Iris pigment epithelial cell (primary cell): Measurements from ENCODE around the gene PPP1R1C.
A peak's percentile ranks its signal among the peaks of the same experiment; 100 is the strongest.
"Not testable (repeated sequence)": the region's sequence is repeated elsewhere in the genome, so short reads cannot be mapped to it uniquely, and the experiment has no call there.

Experiments
- DNase-seq: peaks from one replicate; pipeline ENCODE4 v3.0.0-alpha.2; 2011; ENCODE audit warnings: low read depth

Gene PPP1R1C

DNA sequence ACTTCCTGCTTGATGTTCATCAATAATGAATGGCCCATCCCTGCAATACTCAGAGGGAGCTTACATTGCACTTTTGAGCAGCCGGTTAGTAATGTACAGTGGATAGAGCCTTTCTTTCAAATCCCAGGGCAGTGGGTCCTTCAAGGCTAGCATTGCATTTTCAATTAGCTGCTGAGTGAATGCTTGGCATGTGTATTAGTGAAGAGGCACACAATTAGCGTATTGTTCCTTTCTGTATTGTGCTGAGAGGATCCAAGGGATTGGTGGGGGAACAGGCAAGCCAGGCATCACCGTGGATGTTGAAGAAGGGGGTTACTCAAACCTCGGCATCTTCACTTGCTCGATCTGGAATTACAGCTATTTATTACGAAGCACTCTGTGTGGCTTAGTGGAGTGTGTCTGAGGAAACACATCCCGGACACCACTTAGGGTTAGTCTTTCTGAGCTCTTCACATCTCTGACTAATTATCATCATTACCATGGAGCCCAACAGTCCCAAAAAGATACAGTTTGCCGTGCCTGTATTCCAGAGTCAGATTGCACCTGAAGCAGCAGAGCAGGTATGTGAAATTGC is at the start of gene PPP1R1C:
TSS of gene PPP1R1C (plus strand) at position 222 of the 574 bp plus-strand sequence. CDS start at position 480, 258 bp downstream.
- DNase-seq: no peak

- peak; percentile 68 for DNase-seq
These were observed 48.2 kb upstream of the PPP1R1C start for GRCh38 chr2:181937473-181937872.

- DNase-seq: no peak
These were observed 42.1 kb upstream of the PPP1R1C start for GRCh38 chr2:181943411-181944124.

DNA sequence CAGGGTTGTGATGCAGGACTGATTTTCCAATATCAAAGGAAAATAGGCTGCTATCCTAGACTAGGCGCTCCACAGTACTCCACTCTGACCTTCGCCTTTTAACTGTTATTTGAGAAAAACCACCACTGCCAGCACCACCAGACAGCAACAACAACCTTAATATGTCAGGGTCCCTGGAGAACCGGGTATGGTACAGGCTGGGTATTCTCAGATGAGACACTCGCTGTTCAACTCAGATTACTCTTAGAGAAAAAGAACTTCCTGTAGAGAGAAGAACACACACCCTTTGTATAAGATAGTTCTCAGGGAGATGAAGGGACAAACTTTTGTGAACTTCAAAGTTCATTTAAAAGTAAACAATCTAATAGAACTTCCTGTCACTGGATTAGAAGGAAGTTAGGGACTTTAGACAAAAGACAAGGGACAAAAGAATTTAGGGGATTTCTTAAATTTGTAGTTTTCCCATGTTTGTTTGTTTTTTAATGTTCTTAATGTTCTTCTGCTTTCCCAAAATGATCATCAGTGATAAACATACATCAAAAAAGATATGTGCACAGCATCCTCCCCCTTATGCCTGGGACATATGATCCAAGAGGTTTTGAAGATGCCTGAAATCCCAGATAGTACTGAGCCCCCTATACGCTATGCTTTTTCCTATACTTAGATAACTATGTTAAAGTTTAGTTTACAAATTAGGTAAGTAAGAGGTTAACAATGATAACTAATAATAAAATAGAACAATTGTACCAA is 41.3 kb upstream of the PPP1R1C start:
- DNase-seq: no peak

DNA sequence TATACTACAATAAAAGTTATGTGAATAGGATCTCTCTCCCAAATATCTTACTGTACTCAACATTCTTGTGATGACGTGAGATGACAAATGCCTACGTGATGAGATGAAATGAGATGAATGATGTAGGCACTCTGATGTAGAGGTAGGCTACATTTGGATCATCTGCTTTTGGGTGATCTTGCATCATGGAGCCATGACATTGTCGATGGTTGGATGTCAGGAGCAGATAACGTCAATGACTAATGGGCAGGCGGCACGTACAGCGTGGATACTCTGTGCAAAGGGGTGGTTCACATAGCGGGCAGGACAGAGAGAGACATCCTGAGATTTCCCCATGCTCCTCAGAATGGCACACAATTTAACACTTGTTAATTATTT is 40.8 kb upstream of the PPP1R1C start:
- no peak for DNase-seq

DNA sequence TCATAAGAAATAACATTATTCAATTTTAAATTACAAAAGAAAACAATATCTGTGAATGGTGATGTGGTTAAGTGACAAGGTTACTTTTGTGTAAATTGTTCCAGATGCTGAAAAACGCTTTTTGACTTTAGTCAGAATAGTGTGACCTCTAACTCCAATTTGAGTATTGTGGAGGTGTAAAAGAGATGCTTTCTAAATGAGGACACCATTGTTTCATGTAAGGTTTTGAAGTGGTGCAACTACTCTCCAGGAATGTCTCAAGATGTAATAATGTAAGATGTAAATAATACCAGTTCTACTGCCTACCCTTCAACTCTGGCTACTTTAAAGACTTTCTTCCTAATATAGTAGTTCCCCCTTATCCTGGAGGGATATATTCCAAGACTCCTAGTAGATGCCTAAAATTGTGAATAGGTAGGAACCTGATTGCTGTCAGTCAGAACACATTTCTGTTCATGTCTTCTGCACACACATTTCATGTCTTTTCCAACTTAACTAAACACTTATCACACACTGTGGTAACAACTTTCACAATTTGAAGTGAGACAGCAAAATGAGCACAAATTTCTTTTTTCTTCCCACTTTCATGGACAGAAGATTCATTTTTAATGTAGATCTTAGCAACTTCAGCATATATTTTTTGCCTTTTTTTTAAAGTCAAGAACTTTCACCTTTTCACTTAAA is 39.1 kb upstream of the PPP1R1C start:
- no peak for DNase-seq

DNA sequence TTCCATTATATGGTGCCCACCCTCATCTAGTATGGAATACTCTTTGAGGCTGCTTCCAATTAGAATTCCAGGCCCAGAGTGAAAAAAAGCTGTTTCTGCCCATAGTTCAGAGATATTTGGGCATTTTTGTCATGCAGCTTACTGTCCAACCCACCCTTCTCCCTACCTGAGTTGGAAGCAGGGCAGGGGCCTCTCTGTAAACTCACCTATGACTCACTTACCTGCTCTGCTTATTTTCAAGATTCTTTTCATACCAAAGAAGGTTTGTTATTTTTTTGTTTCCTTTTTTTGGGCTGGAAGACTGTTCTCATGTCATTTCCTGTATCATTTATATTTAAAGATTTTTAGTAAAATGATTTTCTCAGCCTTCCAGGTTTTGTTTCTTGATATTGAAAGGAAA is 38.4 kb upstream of the PPP1R1C start:
- no peak for DNase-seq

DNA sequence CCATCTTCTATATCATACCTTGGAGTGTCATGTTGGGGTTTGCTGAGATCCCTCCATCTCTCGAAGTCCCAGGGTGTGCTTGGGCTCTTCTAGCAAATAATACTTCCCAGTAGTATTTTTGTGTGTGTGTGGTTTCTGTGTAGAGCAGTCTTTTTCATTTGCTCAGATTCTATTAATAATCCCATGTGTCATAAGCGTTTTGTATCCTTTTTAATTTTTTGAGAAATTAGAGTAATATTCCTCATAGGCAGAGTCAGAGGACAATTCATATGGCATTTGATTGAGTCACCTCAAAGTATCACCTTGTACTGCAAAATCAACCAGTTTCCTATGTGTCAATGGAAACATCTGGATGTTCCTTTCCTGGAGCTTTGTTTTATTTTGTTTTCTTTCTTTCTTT is 37.4 kb upstream of the PPP1R1C start:
- no peak for DNase-seq

GRCh38 chr2:181949047-181949446 is 36.6 kb upstream of the PPP1R1C start:
- DNase-seq: peak; percentile 36

- DNase-seq: no peak
These were observed 33.0 kb upstream of the PPP1R1C start for GRCh38 chr2:181952404-181953226.

DNA sequence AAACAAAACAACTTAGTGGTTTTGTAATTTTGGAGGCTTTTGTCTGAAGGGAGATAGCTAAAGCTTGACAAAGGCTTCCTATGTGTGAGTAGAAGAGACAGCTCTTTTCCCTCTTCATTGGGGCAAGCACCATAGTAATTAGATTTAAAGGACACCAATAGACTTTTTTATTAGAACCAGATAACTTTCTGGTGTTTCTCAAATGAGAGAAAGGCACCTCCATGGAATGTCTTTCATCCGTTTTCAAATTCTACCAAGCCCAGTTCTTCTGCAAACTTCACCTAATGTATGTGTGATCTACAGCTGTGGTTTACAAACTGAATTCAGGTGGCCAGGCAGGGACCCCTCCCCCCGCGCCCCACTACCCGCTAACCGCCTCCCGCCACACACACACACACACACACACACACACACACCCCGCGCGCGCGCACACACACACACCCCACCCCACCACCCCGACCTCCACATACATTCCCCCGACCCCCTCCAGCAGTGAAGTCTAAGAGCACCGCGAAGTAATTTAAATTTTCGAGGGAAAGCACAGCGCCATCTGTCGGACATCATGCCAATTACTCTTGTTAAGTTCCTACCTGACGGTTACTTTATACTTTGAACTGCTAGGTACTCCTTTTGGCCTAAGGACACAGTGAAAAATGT is 31.6 kb upstream of the PPP1R1C start:
- peak; percentile 71 for DNase-seq

DNA sequence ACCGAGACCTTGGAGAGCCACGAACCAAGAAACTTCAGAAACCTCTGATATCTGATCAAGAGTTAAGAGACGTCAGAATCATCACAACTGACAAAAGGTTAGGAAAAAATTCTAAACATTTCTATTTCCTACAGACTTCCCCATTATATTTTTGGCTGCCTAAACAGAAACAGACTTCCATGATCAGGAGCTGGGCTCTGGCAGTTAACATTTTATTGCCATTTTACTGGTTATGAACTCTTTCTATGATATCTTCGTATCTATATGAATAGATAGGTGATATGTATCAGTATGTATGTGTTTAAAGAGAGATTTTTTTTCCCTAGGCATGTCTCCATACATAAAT is 31.1 kb upstream of the PPP1R1C start:
- no peak for DNase-seq

DNA sequence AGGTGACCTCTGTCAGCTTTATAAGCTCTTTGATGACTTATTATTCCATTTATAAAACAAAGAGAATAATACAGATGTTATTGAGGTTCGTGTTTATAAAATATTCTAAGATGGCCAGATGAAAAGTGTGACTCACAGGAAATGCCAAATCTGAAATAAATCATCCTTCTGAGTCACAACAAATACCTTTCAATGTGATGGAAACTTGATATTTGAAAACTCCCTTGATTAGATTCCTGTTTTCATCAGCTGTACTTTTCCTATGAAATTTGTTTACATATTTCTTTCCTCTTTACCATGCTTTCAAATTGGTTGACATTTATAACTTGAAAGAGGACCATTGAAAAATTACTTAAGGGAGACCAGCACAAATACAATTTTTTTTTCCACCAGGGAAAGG is 30.6 kb upstream of the PPP1R1C start:
- DNase-seq: peak; percentile 86

GRCh38 chr2:181955866-181956265 is 29.8 kb upstream of the PPP1R1C start:
- not testable (repeated sequence) for DNase-seq

GRCh38 chr2:181957668-181958067 is 28.0 kb upstream of the PPP1R1C start:
- DNase-seq: no peak

GRCh38 chr2:181958726-181959125 is 26.9 kb upstream of the PPP1R1C start:
- no peak for DNase-seq

- peak; percentile 26 for DNase-seq
These were observed 26.1 kb upstream of the PPP1R1C start for GRCh38 chr2:181959508-181959907.

DNA sequence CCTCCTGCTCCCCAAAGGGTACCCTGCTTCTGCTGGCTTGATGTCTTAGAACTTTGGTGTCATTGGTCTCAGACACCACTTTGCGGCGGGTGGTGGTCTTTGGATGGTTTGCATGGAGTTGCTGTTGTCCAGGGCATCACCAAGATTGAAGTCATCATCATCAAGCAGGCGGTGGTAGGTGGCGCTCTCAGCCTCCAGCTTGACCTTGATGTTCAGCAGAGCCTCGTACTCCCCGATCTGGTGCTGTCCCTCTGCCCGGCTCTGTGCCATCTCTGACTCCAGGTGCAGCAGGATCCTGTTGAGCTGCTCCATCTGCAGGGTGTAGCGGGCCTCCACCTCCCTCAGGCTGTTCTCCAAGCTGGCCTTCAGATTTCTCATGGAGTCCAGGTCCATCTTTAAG is 24.5 kb upstream of the PPP1R1C start:
- not testable (repeated sequence) for DNase-seq

DNA sequence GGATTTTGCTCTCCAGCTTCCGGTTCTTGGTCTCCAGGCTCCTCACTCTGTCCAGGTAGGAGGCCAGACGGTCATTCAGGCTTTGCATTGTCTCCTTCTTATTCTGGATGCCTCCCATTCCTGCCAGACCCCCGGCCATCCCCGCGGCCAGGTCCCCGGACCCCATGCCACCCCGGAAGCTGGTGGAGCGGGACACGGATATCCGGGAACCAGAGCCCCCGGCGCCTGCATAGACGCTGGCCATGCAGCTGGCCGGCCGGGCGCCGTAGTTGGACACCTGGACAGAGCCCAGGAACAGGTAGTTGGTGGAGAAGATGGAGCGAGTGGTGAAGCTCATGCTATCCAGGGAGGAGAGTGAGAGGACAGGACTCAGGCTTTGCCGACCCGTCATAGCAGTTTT is 23.5 kb upstream of the PPP1R1C start:
- DNase-seq: no peak

DNA sequence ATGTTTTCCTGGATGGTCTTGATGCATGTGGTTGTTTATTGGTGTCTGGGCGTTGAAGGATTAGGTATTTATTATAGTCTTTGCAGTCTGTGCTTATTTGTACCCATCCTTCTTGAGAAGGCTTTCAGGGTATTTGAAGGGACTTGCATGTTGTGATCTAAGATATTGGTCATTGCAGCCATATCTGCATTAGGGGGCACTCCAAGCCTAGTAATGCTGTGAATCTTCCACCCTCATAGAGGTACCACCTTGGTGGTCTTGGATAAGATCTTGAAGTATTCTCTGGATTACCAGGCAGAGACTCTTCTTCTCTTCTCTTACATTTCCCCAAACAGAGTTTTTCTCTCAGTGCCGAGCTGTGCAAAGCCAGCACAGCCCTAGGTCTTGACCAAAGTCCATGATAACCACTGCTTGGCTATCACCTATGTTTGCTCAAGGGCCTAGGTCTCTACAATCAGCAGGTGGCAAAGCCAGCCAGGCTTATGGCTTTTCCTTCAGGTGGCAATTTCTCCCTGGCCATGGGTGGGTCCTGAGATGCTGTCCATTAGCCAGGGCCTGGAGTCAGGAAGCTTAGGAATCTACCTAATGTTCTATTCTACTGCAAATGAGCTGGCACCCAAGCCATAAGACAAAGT is 15.4 kb upstream of the PPP1R1C start:
- DNase-seq: no peak

DNA sequence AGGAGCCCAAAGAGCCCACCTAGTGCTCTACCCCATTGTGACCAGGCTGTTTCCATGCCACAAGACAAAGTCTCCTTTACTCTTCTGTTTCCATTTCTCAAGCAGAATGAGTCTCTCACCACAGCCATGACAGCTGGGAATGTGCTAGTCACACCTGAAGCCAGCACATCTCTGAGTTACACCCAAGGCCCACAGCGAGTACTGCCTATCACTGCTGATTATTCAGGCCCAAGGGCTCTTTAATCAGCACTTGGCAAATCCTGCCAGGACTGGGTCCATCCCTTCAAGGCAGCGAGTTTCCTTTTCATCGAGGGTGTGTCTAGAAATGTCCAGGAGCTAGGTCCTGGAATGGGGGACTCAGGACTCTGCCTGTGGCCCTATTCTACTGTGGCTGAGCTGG is 14.6 kb upstream of the PPP1R1C start:
- DNase-seq: no peak
